OCI-M2 (cell line): ENCODE data around the gene SPINT2.

ENCODE experiments used
- DNase-seq: peaks from one replicate; lab custom pipeline; 2025; ENCODE audit not compliant: unreplicated experiment; lab: John Stamatoyannopoulos, UW

Gene SPINT2

DNA sequence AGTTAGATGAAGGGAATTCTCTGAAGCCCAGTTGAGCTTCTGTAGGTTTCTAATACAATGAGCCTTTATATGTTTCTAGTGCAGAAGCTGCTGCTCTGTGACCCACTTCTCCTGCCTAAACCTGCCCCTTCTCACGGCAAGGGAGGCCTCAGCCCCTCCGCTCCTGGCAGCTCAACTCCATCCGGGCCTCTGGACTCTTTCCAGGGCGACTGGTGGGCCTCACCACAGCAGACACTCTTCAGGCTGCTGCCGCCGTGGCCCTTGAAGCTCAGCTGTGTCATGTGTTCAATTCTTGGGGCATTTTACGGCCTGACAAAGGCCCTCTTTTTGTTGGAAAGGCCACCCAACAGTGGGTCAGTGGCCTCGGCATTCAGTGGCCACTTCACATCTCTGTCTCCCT lies 29.7 kb downstream of the SPINT2 start:
- no peak for DNase-seq

DNA sequence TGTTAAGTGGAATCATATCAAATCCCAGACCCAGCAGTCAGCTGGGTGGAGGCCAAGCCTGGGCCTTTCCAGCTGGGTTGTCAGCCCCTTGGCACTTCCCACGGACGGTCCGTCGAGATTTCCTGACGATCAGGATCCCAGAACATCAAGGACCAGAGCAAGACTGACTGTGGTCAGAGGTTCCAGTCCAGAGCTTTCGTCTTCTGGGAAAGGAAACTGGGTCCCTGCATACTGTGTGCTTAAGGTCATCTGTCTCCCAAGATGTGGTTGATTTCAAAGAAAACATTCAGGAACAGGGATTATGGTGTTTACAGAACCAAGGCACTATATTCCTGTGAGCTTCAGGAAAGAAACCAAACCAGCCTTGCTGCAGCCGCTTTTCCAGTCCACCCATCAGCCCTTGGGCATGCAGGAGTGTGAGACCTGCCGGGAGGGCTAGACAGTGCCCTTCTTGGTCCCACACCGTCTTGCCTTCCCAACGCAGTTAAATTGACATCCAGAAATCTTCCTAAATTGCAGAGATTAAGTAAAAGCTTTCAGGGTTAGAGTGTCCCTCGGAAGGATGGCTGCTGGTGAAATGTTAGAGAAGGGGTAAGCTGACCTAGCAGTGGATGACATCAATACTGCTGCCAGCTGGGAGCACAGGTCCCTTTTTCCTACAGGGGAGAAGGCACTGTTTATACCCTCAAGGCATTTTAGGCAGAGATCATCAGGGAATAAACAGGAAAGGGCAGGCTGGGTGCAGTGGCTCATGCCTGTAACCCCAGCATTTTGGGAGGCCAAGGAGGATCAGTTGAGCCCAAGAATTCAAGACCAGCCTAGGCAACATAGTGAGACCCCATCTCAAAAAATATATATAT lies 34.7 kb downstream of the SPINT2 start:
- DNase-seq = no peak

DNA sequence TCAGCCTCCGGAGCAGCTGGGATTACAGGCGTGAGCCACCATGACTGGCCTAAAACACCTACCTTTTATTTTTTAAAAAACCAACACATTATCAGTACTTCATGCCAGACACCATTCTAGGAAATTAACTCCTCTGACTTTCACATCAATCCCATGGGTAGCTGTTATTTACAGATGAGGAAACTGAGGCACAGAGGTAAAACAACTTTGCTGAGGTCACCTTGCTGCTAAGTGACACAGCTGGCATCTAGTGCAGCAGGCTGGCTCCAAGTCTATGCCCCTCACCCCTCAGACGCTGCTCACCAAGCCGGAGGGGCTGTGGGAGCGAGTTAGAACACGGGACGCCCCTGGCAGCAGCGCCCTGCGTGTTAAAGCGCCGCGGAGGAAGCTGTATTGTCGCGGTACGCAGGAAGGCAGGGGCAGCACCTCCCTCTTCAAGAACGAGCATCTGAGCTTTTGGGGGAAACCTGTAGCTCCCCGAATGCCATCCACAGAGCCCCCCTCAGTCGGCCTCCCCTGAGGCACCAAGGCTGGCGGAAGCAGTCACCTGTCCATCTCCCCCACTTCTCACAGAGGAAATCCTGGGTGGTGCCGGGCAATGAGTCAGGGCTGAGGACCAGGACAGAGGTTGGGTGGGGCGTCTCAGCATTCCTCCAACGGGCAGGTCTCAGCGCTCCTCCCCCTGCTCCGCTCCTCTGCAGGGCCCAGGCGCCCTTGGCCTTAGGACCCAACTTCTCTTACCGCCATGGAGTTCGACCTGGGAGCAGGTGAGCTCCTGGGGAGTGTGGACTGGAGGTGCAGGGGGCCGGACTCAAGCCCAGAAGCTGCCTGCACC lies 39.4 kb downstream of the SPINT2 start, which contains the start of gene C19orf33:
Gene C19orf33, plus strand, starts transcription at position 735 of the 835 bp plus-strand sequence. Its CDS starts 11 bp downstream, at position 746.
- DNase-seq = no peak

DNA sequence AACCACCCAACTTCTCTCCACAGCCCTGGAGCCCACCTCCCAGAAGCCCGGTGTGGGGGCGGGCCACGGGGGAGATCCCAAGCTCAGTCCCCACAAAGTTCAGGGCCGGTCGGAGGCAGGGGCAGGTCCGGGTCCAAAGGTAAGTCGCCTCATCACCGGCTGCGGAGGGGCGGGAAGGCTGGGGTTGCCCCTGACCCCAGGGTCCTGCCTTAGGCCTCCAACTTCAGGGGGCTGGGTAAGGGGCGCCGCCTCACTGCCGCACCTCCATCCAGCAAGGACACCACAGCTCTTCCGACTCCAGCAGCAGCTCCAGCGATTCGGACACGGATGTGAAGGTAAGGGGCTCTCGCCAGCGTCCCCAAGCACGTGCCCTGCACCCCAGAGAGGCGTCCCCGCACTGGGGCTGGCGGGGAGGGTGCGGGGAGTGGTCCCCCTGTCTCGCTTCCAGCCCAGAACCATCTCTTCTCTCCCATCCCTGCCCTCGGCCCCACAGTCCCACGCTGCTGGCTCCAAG lies 40.0 kb downstream of the SPINT2 start:
- no peak for DNase-seq

DNA sequence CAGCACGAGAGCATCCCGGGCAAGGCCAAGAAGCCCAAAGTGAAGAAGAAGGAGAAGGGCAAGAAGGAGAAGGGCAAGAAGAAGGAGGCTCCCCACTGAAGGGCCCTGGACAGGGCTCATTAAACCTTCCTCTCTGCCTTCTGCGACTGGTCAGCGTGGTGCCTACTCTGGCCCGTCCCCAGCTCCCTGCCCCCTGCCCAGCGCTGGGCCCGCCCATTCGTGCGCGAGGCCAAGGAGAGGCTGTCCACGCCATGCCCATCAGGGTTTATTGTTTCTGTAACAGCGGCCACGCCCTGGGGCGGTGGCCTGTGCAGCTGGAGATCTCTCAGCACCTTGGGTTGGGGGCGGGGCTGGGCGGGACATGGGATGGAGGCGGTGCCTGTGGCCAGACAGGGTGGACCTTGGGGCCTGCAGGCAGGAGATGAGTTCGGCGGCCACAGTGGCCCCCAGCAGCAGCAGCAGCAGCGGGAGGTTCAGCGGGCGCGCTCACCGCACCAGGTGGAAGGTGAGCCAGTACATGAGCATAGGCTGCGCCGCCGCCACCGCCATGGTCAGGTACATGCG lies 40.6 kb downstream of the SPINT2 start:
- no peak for DNase-seq

DNA sequence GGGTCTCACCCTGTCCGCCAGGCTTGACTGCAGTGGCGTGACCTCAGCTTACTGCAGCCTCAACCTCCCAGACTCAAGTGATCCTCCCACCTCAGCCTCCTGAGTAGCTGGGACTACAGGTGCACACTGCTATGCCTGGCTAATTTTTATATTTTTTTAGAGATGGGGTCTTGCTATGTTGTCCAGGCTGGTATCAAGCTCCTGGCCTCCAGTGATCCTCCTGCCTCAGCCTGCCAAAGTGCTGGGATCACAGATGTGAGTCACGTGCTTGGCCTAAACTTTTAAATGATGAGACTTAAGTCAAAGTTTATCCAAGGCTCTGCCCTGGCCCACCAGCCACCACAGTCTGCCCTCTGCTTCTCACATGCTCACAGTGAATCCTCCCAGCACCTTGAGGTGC lies 41.9 kb downstream of the SPINT2 start:
- DNase-seq = no peak

DNA sequence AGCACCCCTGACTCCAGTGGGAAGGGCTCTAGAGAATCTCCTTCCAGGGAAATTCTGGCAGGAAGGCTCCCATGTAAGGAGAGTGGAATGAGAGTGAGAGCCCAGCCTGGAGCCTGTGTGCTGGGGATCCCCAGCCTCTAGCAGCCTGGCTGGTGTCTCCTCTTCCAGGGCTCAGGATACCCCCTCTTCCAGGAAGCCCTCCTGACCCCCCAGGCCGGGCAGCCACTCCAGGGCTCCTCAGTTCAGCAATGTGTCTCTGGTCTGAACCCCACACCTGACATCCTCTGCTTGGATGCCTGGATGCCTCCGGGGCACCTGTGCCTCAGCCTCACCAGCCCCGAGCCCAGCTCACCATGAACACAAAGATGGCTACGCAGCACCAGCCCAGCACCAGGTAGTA lies 42.7 kb downstream of the SPINT2 start:
- DNase-seq = no peak

DNA sequence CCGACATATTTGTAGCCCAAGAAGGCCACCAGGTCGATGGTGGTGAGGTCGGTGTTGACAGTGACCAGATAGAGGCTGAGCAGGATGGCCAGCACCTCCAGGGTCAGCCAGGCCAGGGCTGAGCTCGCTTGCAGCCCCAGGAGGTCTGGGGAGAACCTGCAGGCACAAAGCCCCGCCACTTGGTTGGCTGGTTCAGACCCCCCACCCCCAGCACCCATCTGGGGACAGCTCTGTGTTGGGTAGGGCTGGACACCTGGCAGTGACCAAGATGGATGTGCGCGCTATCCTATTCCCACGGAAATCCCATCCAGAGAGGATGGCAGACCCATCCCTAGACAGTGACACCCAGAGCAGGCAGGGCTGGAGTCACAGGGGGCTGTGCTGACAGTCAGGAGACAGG lies 43.2 kb downstream of the SPINT2 start:
- DNase-seq = no peak

DNA sequence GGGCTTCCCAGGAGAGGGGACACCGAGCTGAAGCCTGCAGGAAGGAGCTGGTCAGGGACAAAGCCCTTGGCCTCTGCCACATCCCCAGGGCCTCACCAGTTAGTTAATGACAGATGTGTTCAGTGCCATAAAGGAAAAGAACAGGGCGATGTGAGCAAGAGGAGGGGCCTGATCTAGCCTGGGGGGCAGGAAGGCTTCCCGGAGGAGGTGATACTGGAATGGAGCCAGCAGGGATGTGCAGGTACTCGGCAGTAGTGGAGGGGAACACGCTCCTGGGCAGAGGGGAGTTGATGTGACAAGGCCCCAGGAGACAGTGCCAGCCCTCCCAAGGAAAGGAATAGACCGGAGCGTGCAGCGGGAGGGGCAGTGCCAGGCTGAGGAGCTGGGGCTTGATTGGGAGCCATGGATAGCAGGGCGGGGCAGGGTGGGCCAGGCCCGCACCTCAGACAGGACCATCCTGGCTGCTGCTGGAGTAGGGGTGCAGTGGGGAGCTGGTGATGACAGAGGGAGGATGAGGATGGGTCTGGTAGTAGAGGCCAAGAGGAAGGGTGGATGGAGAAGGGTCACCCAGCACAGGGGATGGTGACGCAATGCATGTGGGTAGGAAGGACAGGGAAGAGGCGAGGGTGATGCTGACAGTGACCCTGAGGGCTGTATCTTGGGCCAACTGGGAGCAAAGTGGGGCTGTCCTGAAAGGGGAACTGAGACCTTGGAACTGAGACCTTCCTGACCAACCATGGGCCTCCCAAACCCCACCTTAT lies 43.8 kb downstream of the SPINT2 start:
- DNase-seq = no peak

DNA sequence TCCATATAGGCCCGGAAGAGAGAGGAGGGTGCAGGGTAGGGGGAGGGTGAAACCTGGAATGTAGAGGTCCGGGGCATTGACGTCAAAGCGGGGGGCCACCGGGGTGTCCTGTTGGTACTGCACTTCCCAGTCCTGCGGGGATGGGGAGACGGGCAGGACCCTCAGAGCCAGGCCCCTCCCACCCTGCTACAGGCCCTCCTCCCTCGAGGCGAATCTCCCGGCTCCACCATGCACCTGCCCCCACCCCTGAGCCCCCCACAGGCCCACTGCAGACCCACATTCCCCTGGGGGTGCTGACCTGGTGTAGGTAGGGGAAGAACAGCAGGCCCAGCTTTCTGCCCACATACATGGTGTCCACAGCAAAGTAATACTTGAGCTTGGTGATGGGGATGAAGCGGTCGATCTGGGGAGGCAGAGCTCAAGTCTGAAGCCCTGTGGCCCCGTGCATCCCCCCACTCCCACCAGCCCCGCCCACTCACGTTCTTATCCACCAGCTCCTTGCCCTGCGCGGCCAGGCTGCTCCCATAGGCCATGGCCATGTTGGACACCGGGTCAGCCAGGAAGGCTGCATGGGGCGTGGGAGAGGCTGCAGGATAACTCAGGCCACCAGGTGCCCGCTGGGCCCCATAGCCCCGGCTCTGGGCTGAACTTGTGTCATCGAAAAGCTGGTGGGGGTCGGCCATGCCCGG lies 44.7 kb downstream of the SPINT2 start:
- no peak for DNase-seq

DNA sequence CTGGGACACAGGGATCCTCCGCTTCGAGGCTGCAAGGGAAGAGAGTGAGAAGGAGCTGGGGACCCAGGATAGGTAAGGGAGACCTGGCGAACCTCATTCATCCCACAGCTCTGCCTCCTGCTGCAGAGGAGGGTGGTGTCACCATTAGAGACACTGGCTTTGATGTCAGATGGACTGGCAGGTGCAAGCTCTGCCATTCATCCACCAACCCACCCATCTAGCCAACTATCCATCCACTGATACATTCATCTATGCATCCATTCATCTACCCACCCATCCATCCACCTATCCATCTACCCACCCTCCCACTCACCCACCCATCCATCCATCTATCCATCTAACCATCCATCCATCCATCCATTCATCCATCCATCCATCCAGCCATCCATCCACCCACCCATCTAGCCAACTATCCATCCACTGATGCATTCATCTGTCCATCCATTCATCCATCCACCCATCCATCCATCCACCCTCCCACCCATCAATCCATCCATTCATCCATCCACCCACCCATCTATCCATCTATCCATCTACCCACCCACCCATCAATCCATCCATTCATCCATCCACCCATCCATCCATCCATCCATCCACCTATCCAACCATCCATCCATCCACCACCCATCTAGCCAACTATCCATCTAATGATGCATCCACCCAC lies 45.4 kb downstream of the SPINT2 start:
- no peak for DNase-seq

DNA sequence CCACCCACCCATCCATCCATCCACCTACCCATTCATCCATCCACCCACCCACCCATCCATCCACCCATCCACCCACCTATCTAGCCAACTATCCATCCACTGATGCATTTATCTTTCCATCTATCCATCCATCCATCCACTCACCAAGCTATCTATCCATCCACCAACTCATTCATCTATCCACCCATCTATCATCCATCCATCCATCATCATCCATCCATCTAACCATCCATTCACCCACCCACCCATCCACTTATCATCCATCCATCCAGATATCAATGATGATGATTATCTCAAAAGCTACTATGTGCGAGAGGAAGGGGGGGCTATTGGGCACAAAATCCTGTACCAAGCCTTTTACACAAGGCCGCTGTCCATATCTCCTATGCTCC lies 45.9 kb downstream of the SPINT2 start:
- no peak for DNase-seq

DNA sequence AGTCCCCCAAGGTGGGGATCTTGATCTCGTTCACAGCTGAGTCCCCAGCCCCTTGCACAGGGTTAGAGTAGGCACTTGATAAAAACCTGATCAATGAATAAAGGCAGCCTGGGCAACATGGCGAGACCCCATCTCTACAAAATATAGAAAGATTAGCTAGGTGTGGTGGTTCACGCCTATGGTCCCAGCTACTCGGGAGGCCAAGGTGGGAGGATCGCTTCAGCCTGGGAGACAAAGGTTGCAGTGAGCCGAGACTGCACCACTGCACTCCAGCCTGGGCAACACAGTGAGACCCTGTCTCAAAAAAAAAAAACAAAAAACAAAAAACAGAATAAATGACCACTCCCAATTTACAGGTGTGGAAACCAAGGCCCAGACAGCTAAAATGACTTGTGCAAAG lies 46.6 kb downstream of the SPINT2 start:
- no peak for DNase-seq

DNA sequence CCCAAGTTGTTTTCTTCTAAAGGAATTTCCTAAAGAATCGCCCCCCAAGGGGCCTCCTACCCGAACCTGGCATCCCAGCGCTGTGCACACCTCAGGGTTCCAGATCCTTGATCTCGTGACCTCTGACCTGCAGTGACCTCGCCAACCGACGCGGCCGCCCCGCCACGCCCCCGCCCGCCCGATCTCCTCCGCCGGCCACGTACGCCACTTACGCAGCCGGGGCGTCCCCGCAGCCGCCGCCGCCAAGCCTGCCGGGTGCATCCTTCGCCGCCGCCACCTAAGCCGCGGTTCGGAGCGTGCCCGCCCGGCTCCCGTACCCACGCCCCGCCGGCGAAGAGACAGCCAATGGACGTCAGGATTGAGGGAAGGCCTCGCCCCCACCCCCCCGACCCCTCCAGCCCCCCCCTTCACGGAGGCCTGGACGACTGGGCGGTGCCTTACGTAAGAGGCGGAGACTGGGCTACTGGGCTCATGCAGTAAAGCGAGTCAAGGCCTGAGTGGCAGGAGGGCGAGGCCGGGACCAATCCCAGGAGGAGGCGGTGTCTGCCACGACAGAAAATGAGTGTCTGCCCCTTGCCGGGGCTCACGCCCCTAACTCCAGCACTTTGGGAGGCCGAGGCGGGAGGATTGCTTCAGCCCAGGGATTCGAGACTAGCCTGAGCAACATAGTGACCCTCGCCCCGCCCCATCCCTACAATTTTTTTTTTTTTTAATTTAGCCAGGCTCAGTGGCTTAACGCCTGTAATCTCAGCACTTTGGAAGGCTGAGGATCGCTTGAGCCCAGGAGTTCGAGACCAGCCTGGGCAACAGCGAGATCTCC lies 51.5 kb downstream of the SPINT2 start, which contains the start of gene YIF1B:
Gene YIF1B, minus strand, starts transcription at position 291 of the 820 bp plus-strand sequence. Its CDS starts 30 bp downstream, at position 261.
- peak; percentile 98 for DNase-seq

DNA sequence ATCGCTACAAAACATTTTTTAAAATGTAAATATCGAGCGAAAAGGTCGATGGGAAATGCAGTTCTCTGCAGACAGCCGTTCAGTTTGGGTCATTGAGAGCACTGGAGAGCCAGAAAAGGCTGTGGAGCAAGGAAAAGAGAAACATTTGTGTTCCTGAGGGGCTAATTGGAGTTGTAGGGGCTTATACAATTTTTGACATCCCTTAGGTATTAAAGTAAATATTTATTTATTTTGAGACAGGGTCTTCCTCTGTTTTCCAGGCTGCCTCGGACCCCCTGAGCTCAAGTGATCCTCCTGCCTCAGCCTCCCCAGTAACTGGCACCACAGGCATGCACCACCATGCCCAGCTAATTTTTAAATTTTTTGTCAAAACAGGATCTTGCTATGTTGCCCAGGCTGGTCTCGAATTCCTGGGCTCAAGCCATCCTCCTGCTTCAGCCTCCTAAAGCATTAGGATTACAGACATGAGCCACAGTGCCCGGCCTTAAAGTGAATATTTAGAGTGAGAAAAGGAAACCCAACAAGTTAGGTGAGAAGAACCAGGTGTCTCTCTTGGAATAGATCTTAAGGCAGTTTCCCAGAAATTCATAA lies 52.2 kb downstream of the SPINT2 start:
- no peak for DNase-seq

DNA sequence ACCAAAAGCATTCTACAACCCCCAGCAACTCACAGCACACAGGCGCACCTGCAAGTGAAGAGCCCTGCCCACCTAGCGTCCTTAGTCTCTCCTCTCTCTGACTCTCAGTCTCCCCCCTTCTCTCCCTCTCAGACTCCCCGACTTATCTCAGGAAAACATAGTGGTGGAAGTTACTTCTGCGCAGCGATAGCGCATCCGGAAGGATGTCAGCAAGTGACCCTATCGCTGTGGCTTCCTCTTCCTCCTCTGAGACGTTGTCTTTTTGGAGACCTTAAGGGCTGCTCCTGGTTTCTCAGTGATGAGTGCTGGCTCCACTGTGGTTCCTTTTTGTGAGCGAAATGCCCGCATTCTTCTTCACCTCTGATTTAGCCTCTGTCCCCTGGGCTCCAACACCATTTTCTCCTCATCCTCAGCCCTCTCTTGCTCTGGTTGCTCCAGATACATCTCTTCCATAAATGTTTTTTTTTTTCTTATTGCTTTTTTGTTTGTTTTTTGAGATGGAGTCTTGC lies 52.8 kb downstream of the SPINT2 start:
- peak; percentile 94 for DNase-seq

DNA sequence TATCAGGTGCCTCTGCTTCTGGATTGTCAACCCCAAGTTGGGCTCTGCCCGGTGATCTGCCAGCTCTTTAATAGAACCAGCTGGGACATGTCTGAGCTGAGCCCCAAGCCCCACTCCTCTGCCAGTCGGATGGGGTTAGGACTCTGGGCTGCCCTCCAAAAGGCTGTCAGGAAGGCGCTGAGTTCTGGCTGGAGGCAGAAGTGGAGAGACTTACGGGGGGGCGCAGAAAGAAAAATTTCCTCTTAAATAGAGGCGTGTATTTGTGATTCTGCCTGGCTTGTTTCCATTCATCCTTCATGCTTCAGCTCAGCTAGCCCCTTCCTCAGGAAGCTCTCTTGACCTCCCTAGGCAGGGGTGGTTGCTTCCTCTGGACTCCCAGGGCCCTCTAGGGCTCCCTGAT lies 54.3 kb downstream of the SPINT2 start:
- no peak for DNase-seq
